Measurements from ENCODE around the gene FXYD3.
A peak's percentile ranks its signal among the peaks of the same experiment; 100 is the strongest.
"Not testable (repeated sequence)": the region's sequence is repeated elsewhere in the genome, so short reads cannot be mapped to it uniquely, and the experiment has no call there.

The FXYD3 gene

GRCh38 chr19:35144600-35145436 lies 29.2 kb downstream of the FXYD3 start:
- H3K4me3 Mint-ChIP-seq = no peak overlapping the region
- no peaks in the 10 kb centered on the region for H3K36me3 Mint-ChIP-seq (ENCODE audit: low read depth)
- H3K4me1 Mint-ChIP-seq (ENCODE audit: low read depth) = peaks cover 26% of the 10 kb centered on the region
- H3K27me3 Mint-ChIP-seq = peaks cover 4% of the 10 kb centered on the region
- H3K9me3 Mint-ChIP-seq = no peaks in the 10 kb centered on the region
- no peak overlapping the region for H3K27ac Mint-ChIP-seq

DNA sequence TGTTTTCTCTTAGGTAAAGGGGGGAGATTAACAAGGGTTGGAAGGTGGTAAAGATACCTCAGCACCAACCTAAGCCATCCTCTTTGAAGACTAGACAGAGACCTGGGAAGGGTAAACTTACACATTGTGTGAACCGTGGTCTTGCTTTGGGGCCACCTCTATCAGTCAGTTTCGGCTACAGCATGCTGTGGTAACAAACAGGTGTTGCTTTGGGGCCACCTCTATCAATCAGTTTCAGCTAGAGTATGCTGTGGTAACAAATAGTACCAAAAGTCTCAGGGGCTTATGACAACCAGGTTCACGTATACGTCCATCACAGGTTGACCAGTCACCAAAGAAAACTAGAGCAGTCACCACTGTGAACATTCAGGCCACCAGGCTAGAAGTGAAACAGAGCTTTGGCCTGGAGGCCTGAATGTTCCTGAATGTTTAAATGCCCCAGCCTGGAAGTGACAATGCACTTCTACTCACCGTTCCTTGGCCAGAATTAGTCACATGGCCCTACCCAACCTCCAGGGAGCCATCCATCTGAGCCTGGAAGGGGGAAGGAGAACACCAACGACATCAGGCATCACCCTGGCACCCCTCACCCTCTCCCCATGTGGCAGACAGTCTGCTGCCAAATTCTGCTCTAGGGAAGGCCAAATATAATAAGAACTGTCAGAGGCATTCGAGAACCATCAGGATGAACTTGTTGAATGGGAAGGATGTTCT lies 31.3 kb downstream of the FXYD3 start:
- Mint-ChIP-seq H3K4me3 (no peak overlapping the region), H3K27ac (peak overlapping the region; percentile 7), H3K9me3 (no peaks in the 10 kb centered on the region), H3K4me1 (ENCODE audit: low read depth) (peaks cover 12% of the 10 kb centered on the region), H3K36me3 (ENCODE audit: low read depth) (no peaks in the 10 kb centered on the region), H3K27me3 (peaks cover 4% of the 10 kb centered on the region)

DNA sequence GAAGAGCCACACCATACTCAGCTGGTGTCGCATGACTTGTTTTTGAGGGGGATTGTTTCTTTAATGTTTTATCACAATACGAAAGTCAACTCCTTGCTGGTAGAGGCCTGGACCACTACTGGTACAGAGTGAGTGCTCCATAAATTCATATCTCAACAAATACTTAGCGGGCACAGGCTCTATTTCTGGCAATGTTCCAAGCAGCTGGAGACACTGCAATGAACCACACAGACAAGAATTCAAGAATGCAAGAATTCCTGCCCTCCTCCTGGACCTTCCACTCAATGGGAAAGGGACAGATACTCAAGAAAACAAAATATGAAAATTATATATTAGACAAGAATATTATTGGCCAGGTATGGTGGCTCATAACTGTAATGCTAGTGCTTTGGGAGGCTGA lies 33.8 kb downstream of the FXYD3 start:
- Mint-ChIP-seq H3K4me1 (ENCODE audit: low read depth) (peaks cover 17% of the 10 kb centered on the region), H3K36me3 (ENCODE audit: low read depth) (no peaks in the 10 kb centered on the region), H3K27ac (no peak overlapping the region), H3K27me3 (no peaks in the 10 kb centered on the region), H3K4me3 (no peak overlapping the region), H3K9me3 (no peaks in the 10 kb centered on the region)

DNA sequence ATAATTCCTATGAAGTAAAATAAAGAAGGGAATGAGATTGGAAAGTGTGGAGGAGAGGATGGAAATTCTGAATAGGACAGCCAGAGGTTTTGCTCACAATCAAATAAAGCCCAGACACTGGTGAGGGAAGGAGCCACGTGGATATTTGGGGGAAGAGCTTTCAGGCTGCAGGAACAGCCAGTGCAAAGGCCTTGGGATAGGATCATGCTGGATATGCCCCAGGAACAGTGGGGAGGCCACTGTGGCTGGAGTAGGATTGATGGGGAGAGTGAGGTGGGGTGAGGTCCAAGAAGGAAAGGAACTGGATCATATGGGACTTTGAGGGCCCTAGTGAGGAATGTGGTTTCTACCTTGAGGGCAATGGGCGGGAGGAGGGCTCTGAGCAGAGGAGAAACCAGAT lies 34.8 kb downstream of the FXYD3 start:
- Mint-ChIP-seq H3K36me3 (ENCODE audit: low read depth) (no peaks in the 10 kb centered on the region), H3K27me3 (no peaks in the 10 kb centered on the region), H3K27ac (peak overlapping the region; percentile 36), H3K9me3 (no peaks in the 10 kb centered on the region), H3K4me3 (no peak overlapping the region), H3K4me1 (ENCODE audit: low read depth) (peaks cover 17% of the 10 kb centered on the region)

- no peaks in the 10 kb centered on the region for H3K9me3 Mint-ChIP-seq
- H3K4me3 Mint-ChIP-seq = no peak overlapping the region
- H3K27ac Mint-ChIP-seq = no peak overlapping the region
- H3K4me1 Mint-ChIP-seq (ENCODE audit: low read depth) = peaks cover 26% of the 10 kb centered on the region
- H3K36me3 Mint-ChIP-seq (ENCODE audit: low read depth) = peaks cover 9% of the 10 kb centered on the region
- no peaks in the 10 kb centered on the region for H3K27me3 Mint-ChIP-seq
Observed at GRCh38 chr19:35151273-35152065, 35.8 kb downstream of the FXYD3 start.

DNA sequence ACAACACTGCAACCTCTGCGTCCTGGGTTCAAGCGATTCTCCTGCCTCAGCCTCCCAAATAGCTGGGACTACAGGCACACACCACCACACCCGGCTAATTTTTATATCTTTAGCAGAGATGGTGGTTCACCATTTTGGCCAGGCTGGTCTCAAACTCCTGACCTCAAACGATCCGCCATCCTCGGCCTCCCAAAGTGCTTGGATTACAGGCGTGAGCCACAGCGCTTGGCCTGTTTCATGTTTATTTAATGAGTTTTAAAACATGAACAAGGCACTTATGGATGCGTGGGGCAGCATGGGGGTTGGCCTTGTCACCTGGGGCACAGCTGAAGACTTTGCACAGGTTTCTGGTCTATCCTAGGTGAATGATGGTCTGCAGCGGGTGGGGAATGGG lies 37.5 kb downstream of the FXYD3 start:
- H3K9me3 Mint-ChIP-seq = not testable (repeated sequence)
- peak overlapping the region; percentile 48 for H3K27ac Mint-ChIP-seq
- peaks cover 42% of the 10 kb centered on the region for H3K4me1 Mint-ChIP-seq (ENCODE audit: low read depth)

GRCh38 chr19:35153701-35154524 lies 38.3 kb downstream of the FXYD3 start:
- Mint-ChIP-seq H3K27ac (peak overlapping the region; percentile 100), H3K36me3 (ENCODE audit: low read depth) (peaks cover 33% of the 10 kb centered on the region), H3K4me1 (ENCODE audit: low read depth) (peaks cover 50% of the 10 kb centered on the region), H3K9me3 (no peaks in the 10 kb centered on the region), H3K27me3 (no peaks in the 10 kb centered on the region), H3K4me3 (peak overlapping the region; percentile 98)

More for the DNA sequence above, 37.5 kb downstream of the FXYD3 start:
- H3K36me3 Mint-ChIP-seq (ENCODE audit: low read depth) = peaks cover 25% of the 10 kb centered on the region
- H3K4me3 Mint-ChIP-seq = peak overlapping the region; percentile 98
- H3K27me3 Mint-ChIP-seq = not testable (repeated sequence)

DNA sequence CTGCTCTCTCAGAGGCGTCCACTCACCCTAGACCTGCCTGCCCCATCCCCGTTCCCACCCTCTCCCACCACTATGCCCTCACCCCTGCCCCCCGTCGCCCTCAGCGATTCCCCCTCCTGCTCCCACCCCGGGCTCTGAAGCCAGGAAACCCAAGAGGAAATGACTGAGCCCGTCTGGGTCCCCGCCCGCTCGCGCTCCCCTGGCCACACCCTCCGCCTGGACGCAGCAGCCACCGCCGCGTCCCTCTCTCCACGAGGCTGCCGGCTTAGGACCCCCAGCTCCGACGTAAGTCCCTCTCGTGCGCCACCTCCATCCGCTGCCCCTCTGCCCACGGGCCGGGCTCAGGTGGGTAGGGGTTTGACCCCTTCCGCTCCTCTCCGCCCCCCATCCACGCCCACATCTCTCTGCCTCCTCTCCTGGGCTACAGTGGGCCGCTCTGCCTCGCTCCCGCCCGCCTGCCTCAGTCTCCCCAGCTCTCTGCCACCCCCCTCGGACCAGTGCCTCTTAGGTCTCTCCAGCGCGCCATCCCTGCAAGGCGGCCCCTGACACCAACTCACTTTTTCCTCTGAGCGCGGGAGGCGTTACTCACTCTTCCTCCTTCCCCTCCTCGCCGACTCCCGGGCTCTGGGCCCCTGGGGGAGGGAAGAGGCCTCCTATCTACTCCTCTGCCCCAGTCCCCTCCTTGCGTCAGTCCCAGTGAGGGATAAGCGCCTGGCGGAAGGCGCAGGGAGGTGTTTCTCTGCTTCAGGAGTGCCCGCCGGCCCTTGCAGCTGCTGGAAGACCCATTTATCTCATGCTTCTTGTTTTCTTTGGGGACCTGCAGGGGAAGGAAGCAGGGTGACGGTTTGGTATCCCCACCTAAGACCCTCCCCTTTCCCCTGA lies 39.1 kb downstream of the FXYD3 start, which contains the start of gene FXYD5:
Gene FXYD5 (plus strand): TSS at position 211 of the 882 bp plus-strand sequence. CDS start 816 bp downstream, outside the sequence.
- Mint-ChIP-seq H3K27me3 (no peaks in the 10 kb centered on the region), H3K27ac (peak within 1 kb of the TSS; percentile 100), H3K36me3 (ENCODE audit: low read depth) (peaks cover 42% of the 10 kb centered on the region), H3K4me1 (ENCODE audit: low read depth) (peaks cover 58% of the 10 kb centered on the region), H3K4me3 (peak within 1 kb of the TSS; percentile 98), H3K9me3 (no peaks in the 10 kb centered on the region)

DNA sequence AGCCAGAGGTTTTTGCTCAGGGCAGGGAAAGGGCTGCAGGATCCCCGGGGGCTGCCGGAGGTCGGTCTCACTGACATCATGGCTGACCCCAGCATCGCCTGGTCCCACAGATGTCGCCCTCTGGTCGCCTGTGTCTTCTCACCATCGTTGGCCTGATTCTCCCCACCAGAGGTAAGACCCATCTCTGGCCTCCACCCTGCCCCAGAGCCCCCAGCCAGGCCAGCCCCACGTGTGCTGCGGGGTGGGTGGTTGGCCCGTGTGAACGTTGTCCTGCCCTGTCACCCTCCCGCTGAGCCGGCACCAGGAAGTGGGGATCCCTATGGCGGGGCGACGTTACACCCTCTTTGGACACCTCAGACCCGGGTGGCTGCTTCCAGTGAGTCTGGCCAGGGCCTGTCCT lies 39.8 kb downstream of the FXYD3 start:
- Mint-ChIP-seq H3K4me1 (ENCODE audit: low read depth) (peaks cover 59% of the 10 kb centered on the region), H3K27ac (peak overlapping the region; percentile 100), H3K36me3 (ENCODE audit: low read depth) (peaks cover 48% of the 10 kb centered on the region), H3K4me3 (peak overlapping the region; percentile 98), H3K9me3 (no peaks in the 10 kb centered on the region), H3K27me3 (no peaks in the 10 kb centered on the region)

GRCh38 chr19:35155981-35156672 lies 40.5 kb downstream of the FXYD3 start:
- peak overlapping the region; percentile 100 for H3K27ac Mint-ChIP-seq
- H3K36me3 Mint-ChIP-seq (ENCODE audit: low read depth) = peaks cover 55% of the 10 kb centered on the region
- peak overlapping the region; percentile 98 for H3K4me3 Mint-ChIP-seq
- no peaks in the 10 kb centered on the region for H3K27me3 Mint-ChIP-seq
- peaks cover 65% of the 10 kb centered on the region for H3K4me1 Mint-ChIP-seq (ENCODE audit: low read depth)
- peaks cover under 1% of the 10 kb centered on the region for H3K9me3 Mint-ChIP-seq

GRCh38 chr19:35156673-35157014 lies 41.0 kb downstream of the FXYD3 start:
- Mint-ChIP-seq H3K36me3 (ENCODE audit: low read depth) (peaks cover 60% of the 10 kb centered on the region), H3K27me3 (no peaks in the 10 kb centered on the region), H3K4me3 (peak overlapping the region; percentile 98), H3K4me1 (ENCODE audit: low read depth) (peaks cover 68% of the 10 kb centered on the region), H3K27ac (peak overlapping the region; percentile 100), H3K9me3 (peaks cover 5% of the 10 kb centered on the region)

DNA sequence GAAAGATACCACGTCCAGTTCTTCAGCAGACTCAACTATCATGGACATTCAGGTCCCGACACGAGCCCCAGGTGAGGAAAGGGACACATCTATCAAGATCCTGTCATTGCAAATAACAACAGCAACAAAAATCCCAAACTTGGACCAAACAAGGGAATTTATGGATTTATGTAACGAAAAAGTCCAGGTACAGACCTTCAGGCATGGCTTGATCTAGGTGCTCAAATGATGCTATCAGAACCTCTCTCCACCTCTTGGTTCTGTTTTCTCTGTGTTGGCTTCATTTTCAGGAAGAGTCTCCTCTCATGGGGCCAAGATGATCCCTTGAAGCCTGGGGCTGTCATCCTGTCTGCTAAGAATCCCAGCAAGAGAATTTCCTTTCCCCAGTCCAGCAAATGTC lies 41.8 kb downstream of the FXYD3 start:
- peaks cover 10% of the 10 kb centered on the region for H3K9me3 Mint-ChIP-seq
- no peaks in the 10 kb centered on the region for H3K27me3 Mint-ChIP-seq
- H3K4me3 Mint-ChIP-seq = peak overlapping the region; percentile 98
- peaks cover 68% of the 10 kb centered on the region for H3K36me3 Mint-ChIP-seq (ENCODE audit: low read depth)
- peaks cover 64% of the 10 kb centered on the region for H3K4me1 Mint-ChIP-seq (ENCODE audit: low read depth)
- H3K27ac Mint-ChIP-seq = peak overlapping the region; percentile 100

DNA sequence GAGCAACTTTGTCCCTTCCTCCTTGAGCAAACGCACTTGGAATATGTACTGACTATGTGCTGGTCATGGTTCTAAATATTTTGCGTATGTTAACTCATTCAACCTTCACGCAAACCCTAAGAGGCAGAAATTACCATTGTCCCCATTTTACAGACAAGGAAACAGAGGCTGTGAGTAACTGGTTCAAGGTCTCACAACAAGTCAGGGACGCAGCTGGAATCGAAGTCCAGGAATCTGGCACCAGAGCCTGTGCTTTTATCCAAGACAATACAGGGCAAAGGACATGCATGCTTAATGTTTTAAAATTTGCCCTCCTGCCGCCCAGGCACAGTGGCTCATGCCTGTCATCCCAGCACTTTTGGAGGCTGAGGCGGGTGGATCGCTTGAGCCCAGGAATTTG lies 44.0 kb downstream of the FXYD3 start:
- H3K27me3 Mint-ChIP-seq = no peaks in the 10 kb centered on the region
- H3K36me3 Mint-ChIP-seq (ENCODE audit: low read depth) = peaks cover 90% of the 10 kb centered on the region
- H3K4me1 Mint-ChIP-seq (ENCODE audit: low read depth) = peaks cover 59% of the 10 kb centered on the region
- peaks cover 22% of the 10 kb centered on the region for H3K9me3 Mint-ChIP-seq
- peak overlapping the region; percentile 11 for H3K4me3 Mint-ChIP-seq
- H3K27ac Mint-ChIP-seq = peak overlapping the region; percentile 29

All from stimulated activated naive CD8-positive, alpha-beta T cell treated with anti-CD3 and anti-CD28 coated beads, Interleukin-15, Interleukin-2, amounts not matched to agents 100 ng/mL and 50 ng/mL, for 24 hours (primary cell).